ENCODE data around the gene PIK3C3. TPM values are rescaled to one million over a fixed set of nuclear protein-coding genes. Genes with fewer than 3 reads are reported as not detected.

PIK3C3 gene
- total RNA-seq, 2 experiments from 2014 or later = 52.6 to 62.1 TPM

- DNase-seq (no peak), ATAC-seq (no peak)
- intact Hi-C loops (cut with micrococcal nuclease) = loop anchor here (5.0 kb wide), 2 partner anchors 159 to 1159 kb away; no protein-coding TSS in a partner anchor
- H3K27me3 Mint-ChIP-seq = peaks cover under 1% of the 10 kb centered on the region
- H3K36me3 Mint-ChIP-seq (ENCODE audit: low read depth) = no peaks in the 10 kb centered on the region
- ChIA-PET CTCF (interaction anchor here (0.7 to 3.4 kb wide), 11 partner anchors 12 to 1475 kb away, joined by 3 to 31 read pairs (median 4); no protein-coding TSS in a partner anchor), POLR2A (no interaction called here)
- peaks cover 8% of the 10 kb centered on the region for H3K4me1 Mint-ChIP-seq (ENCODE audit: low read depth)
- H3K27ac Mint-ChIP-seq = no peak overlapping the region
- no peak for TF ChIP-seq CTCF (IDR thresholded peaks at IDR 0.05)
- H3K4me3 Mint-ChIP-seq = no peak overlapping the region
- no peaks in the 10 kb centered on the region for H3K9me3 Mint-ChIP-seq
Measured at GRCh38 chr18:42112657-42113420, 157.8 kb downstream of the PIK3C3 start.

DNA sequence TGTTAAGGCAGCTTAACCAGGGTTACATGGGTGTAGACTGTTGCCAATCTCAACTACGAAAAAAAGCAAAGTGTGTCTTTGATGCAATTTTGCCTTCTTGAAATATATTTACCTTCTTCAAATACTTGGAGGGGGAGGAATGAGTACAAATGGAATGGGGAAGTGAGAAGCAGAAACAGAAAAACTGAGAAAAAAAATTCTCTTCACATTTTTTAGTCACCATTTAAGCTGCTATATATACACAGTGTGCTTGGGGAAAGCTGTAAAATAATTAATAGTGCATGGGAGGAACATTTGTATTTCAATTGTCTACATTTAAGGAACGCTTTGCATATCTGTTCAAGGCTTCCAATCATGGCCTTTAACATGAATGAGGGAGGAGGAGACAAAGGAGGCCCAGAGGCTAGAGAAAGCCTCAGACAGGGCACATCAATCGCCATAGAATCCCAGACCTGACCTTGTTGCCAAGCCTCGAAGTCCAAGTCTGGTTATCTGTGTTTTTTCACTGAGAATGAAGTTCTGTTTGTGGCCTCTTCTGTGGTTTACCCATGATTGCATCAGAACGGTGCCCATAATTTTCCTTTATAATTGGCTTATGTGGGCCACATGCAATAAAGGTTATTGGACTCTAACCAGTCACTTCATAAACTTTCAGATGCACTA is 158.6 kb downstream of the PIK3C3 start:
- no peaks in the 10 kb centered on the region for H3K9me3 Mint-ChIP-seq
- no peak for TF ChIP-seq CTCF (IDR thresholded peaks at IDR 0.05)
- peaks cover 5% of the 10 kb centered on the region for H3K27me3 Mint-ChIP-seq
- ChIA-PET CTCF (interaction anchor here (0.6 to 3.4 kb wide), 67 partner anchors 9 to 1484 kb away, joined by 3 to 31 read pairs (median 4); no protein-coding TSS in a partner anchor), POLR2A (interaction anchor here (0.7 kb wide), 1 partner anchor 44 kb away, joined by 3 read pairs; no protein-coding TSS in a partner anchor)
- H3K4me1 Mint-ChIP-seq (ENCODE audit: low read depth) = peaks cover 8% of the 10 kb centered on the region
- no peaks in the 10 kb centered on the region for H3K36me3 Mint-ChIP-seq (ENCODE audit: low read depth)
- peak; percentile 12 for DNase-seq
- peak overlapping the region; percentile 34 for H3K27ac Mint-ChIP-seq
- ATAC-seq = peak; percentile 45
- intact Hi-C loops (cut with micrococcal nuclease) = loop anchor here (5.0 kb wide), 2 partner anchors 159 to 1159 kb away; no protein-coding TSS in a partner anchor
- H3K4me3 Mint-ChIP-seq = no peak overlapping the region

- CTCF ChIA-PET = interaction anchor here (0.6 to 3.4 kb wide), 67 partner anchors 8 to 1483 kb away, joined by 3 to 31 read pairs (median 4); no protein-coding TSS in a partner anchor
- intact Hi-C loops (cut with micrococcal nuclease) = loop anchor here (5.0 kb wide), 2 partner anchors 158 to 1158 kb away; no protein-coding TSS in a partner anchor
- TF ChIP-seq CTCF (IDR thresholded peaks at IDR 0.05) = peak; percentile 79
- Mint-ChIP-seq H3K4me1 (ENCODE audit: low read depth) (peaks cover 8% of the 10 kb centered on the region), H3K4me3 (no peak overlapping the region), H3K9me3 (no peaks in the 10 kb centered on the region), H3K36me3 (ENCODE audit: low read depth) (no peaks in the 10 kb centered on the region), H3K27me3 (peaks cover 5% of the 10 kb centered on the region), H3K27ac (peak overlapping the region; percentile 34)
- peak; percentile 79 for ATAC-seq
- peak; percentile 74 for DNase-seq
- POLR2A ChIA-PET = interaction anchor here (0.6 to 0.7 kb wide), 2 partner anchors 45 to 286 kb away, joined by 3 read pairs; no protein-coding TSS in a partner anchor
Measured at GRCh38 chr18:42114310-42114943, 159.4 kb downstream of the PIK3C3 start.

- DNase-seq (no peak), ATAC-seq (no peak)
- POLR2A ChIA-PET = no interaction called here
- no peak overlapping the region for H3K4me3 Mint-ChIP-seq
- no peaks in the 10 kb centered on the region for H3K4me1 Mint-ChIP-seq (ENCODE audit: low read depth)
- H3K27me3 Mint-ChIP-seq = no peaks in the 10 kb centered on the region
- H3K36me3 Mint-ChIP-seq (ENCODE audit: low read depth) = no peaks in the 10 kb centered on the region
- intact Hi-C loops (cut with micrococcal nuclease) = no loop called here
- no peak for TF ChIP-seq CTCF (IDR thresholded peaks at IDR 0.05)
- no peaks in the 10 kb centered on the region for H3K9me3 Mint-ChIP-seq
- no peak overlapping the region for H3K27ac Mint-ChIP-seq
- CTCF ChIA-PET = interaction anchor here (3.4 kb wide), 1 partner anchor 12 kb away, joined by 24 read pairs; no protein-coding TSS in a partner anchor
Measured at GRCh38 chr18:42126586-42126985, 171.6 kb downstream of the PIK3C3 start.

Measured in activated CD8-positive, alpha-beta T cell treated with anti-CD3 and anti-CD28 coated beads for 36 hours (primary cell).